K562 (cell line): Measurements from ENCODE around the gene FADS6. TPM values are rescaled to one million over a fixed set of nuclear protein-coding genes. Genes with fewer than 3 reads are reported as not detected.
A peak's percentile ranks its signal among the peaks of the same experiment; 100 is the strongest.

Experiments
- CTBP1 ChIP-seq: fragments of 450-650 bp; IDR thresholded peaks from 2 replicates; pipeline ENCODE4 v1.6.1; 2016; ENCODE audit warnings: borderline replicate concordance
- CXXC5 ChIP-seq: fragments of 250-450 bp; sonication (Bioruptor Pico); IDR thresholded peaks from 2 replicates; pipeline ENCODE4 v1.8.0; 2022; ENCODE audit warnings: inconsistent platforms, mild to moderate bottlenecking, moderate library complexity
- DDX20 ChIP-seq: fragments of 450-650 bp; IDR thresholded peaks from 2 replicates; pipeline ENCODE4 v1.6.1; 2016; ENCODE audit warnings: missing genetic modification characterization, low read depth, mild to moderate bottlenecking, missing compliant biosample characterization, moderate library complexity
- HNRNPL ChIP-seq: fragments of 200-400 bp; formaldehyde crosslinking; IDR thresholded peaks from 2 replicates; pipeline ENCODE4 v1.6.1; 2017; ENCODE audit warnings: low read depth, mild to moderate bottlenecking, low read length
- KLF16 ChIP-seq: IDR thresholded peaks from 2 replicates; pipeline ENCODE4 v1.6.1; 2016; ENCODE audit warnings: antibody characterized with exemption
- MBD2 ChIP-seq: sonication (generic); IDR thresholded peaks from 2 replicates; pipeline ENCODE4 v1.6.1; 2016; ENCODE audit warnings: low read depth, borderline replicate concordance
- RAD51 ChIP-seq: fragments of 450-650 bp; IDR thresholded peaks from 2 replicates; pipeline ENCODE4 v1.7.1; 2016; ENCODE audit warnings: low read depth, mild to moderate bottlenecking, borderline replicate concordance
- RBFOX2 ChIP-seq: fragments of 200-400 bp; formaldehyde crosslinking; IDR thresholded peaks from 2 replicates; pipeline ENCODE4 v1.6.1; 2017; ENCODE audit warnings: low read depth, mild to moderate bottlenecking, low read length, moderate library complexity
- TSC22D4 ChIP-seq: fragments of 450-650 bp; IDR thresholded peaks from 2 replicates; pipeline ENCODE4 v1.6.1; 2016; ENCODE audit warnings: missing genetic modification characterization, missing biosample characterization, control low read depth
- ZBTB49 ChIP-seq: sonication (generic); formaldehyde crosslinking; IDR thresholded peaks from 2 replicates; pipeline ENCODE4 v1.8.0; 2022; ENCODE audit warnings: missing genetic modification reagents, mild to moderate bottlenecking, borderline replicate concordance
- ZNF354B ChIP-seq: fragments of 250-450 bp; sonication (Bioruptor Pico); IDR thresholded peaks from 2 replicates; pipeline ENCODE4 v1.4.0; 2020
- polyA plus RNA-seq, 8 experiments: library from polyadenylated mRNA; depleted of rRNA in 4 of 8; stranded (reverse) in 5 of 8; unstranded in 3 of 8; fragments of >200 nt; fragmentation: Nextera tagmentation in 2 of 8; fragmentation: Illumina TruSeq in 1 of 8; extraction: Ambion mirVana in 2 of 8; extraction: Trizol in 1 of 8; gene quantifications; 2 replicates each; pipeline versions ENCODE4 v1.2.1 to v1.2.3, GENCODE V29; 2011 to 2014; ENCODE audit warnings: inconsistent platforms in 1 of 8, missing spikeins in 1 of 8
- total RNA-seq, 7 experiments: library from RNA; depleted of rRNA in 6 of 7; stranded (reverse); fragments of >200 nt in 6 of 7; fragmentation: Illumina TruSeq in 2 of 7; extraction: Trizol in 2 of 7; gene quantifications; 2 replicates each; pipeline versions ENCODE4 v1.2.1 to v1.2.3, GENCODE V29; 2011 to 2021; ENCODE audit warnings: low replicate concordance in 1 of 7
- TF ChIP-seq, protein P1 (sequence below): sonication (generic); formaldehyde crosslinking; IDR thresholded peaks from 2 replicates; pipeline ENCODE4 v1.8.0; 2022; ENCODE audit warnings: missing genetic modification reagents, mild to moderate bottlenecking, moderate library complexity, borderline replicate concordance
- TF ChIP-seq, protein P2 (sequence below), 2 experiments: IDR thresholded peaks; 2 replicates each; pipeline ENCODE4 v1.6.1; 2011; ENCODE audit warnings: borderline replicate concordance in 1 of 2, control low read depth in 1 of 2, low read depth in 1 of 2, low read length in 1 of 2, mild to moderate bottlenecking in 1 of 2, mixed read lengths in 1 of 2, moderate library complexity in 1 of 2; ENCODE audit not compliant: insufficient read depth in 1 of 2, insufficient read length in 1 of 2, poor library complexity in 1 of 2, severe bottlenecking in 1 of 2; ENCODE audit errors: extremely low read depth in 1 of 2
- TF ChIP-seq, protein P3 (sequence below): fragments of 250-450 bp; sonication (Bioruptor Pico); IDR thresholded peaks from 2 replicates; pipeline ENCODE4 v1.8.0; 2021; ENCODE audit warnings: moderate library complexity, mild to moderate bottlenecking, inconsistent platforms
- TF ChIP-seq, protein P4 (sequence below): fragments of 250-450 bp; sonication (Bioruptor Pico); IDR thresholded peaks from 2 replicates; pipeline ENCODE4 v1.9.0; 2021; ENCODE audit warnings: mild to moderate bottlenecking, inconsistent platforms
- TF ChIP-seq, protein P5 (sequence below): sonication (generic); formaldehyde crosslinking; IDR thresholded peaks from 2 replicates; pipeline ENCODE4 v1.5.0; 2020; ENCODE audit warnings: missing genetic modification reagents

FADS6 gene
- total and polyA plus RNA-seq, 9 of the 15 experiments (the other 6 are each of a cell fraction or from before 2014, with no cell fraction given), result 0.18 to 0.22 TPM; not detected in 7

GRCh38 chr17:74864866-74865395 lies 28.5 kb downstream of the FADS6 start (continued):
- TF ChIP-seq CXXC5 (CRISPR knock-in tag) (no peak), DDX20 (no peak), KLF16 (no peak), MBD2 (no peak), TSC22D4 (tag) (no peak), RAD51 (no peak), CTBP1 (peak; percentile 35; the same call in 1 of the 2 replicates), HNRNPL (no peak), RBFOX2 (no peak), ZBTB49 (CRISPR knock-in tag) (no peak), ZNF354B (CRISPR knock-in tag) (no peak)
- TF ChIP-seq, protein P1, sequence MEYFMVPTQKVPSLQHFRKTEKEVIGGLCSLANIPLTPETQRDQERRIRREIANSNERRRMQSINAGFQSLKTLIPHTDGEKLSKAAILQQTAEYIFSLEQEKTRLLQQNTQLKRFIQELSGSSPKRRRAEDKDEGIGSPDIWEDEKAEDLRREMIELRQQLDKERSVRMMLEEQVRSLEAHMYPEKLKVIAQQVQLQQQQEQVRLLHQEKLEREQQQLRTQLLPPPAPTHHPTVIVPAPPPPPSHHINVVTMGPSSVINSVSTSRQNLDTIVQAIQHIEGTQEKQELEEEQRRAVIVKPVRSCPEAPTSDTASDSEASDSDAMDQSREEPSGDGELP (CRISPR knock-in tag), result no peak
- TF ChIP-seq, protein P2, sequence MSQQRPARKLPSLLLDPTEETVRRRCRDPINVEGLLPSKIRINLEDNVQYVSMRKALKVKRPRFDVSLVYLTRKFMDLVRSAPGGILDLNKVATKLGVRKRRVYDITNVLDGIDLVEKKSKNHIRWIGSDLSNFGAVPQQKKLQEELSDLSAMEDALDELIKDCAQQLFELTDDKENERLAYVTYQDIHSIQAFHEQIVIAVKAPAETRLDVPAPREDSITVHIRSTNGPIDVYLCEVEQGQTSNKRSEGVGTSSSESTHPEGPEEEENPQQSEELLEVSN (IDR thresholded peaks at IDR 0.05; ENCODE audit: borderline replicate concordance in 1 of 2, extremely low read depth in 1 of 2, insufficient read depth in 1 of 2, insufficient read length in 1 of 2, low read depth in 1 of 2, low read length in 1 of 2, poor library complexity in 1 of 2, severe bottlenecking in 1 of 2), result no peak
- TF ChIP-seq, protein P3, sequence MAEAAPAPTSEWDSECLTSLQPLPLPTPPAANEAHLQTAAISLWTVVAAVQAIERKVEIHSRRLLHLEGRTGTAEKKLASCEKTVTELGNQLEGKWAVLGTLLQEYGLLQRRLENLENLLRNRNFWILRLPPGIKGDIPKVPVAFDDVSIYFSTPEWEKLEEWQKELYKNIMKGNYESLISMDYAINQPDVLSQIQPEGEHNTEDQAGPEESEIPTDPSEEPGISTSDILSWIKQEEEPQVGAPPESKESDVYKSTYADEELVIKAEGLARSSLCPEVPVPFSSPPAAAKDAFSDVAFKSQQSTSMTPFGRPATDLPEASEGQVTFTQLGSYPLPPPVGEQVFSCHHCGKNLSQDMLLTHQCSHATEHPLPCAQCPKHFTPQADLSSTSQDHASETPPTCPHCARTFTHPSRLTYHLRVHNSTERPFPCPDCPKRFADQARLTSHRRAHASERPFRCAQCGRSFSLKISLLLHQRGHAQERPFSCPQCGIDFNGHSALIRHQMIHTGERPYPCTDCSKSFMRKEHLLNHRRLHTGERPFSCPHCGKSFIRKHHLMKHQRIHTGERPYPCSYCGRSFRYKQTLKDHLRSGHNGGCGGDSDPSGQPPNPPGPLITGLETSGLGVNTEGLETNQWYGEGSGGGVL (CRISPR knock-in tag), result no peak
- TF ChIP-seq, protein P4, sequence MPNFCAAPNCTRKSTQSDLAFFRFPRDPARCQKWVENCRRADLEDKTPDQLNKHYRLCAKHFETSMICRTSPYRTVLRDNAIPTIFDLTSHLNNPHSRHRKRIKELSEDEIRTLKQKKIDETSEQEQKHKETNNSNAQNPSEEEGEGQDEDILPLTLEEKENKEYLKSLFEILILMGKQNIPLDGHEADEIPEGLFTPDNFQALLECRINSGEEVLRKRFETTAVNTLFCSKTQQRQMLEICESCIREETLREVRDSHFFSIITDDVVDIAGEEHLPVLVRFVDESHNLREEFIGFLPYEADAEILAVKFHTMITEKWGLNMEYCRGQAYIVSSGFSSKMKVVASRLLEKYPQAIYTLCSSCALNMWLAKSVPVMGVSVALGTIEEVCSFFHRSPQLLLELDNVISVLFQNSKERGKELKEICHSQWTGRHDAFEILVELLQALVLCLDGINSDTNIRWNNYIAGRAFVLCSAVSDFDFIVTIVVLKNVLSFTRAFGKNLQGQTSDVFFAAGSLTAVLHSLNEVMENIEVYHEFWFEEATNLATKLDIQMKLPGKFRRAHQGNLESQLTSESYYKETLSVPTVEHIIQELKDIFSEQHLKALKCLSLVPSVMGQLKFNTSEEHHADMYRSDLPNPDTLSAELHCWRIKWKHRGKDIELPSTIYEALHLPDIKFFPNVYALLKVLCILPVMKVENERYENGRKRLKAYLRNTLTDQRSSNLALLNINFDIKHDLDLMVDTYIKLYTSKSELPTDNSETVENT (CRISPR knock-in tag), result no peak
- TF ChIP-seq, protein P5, sequence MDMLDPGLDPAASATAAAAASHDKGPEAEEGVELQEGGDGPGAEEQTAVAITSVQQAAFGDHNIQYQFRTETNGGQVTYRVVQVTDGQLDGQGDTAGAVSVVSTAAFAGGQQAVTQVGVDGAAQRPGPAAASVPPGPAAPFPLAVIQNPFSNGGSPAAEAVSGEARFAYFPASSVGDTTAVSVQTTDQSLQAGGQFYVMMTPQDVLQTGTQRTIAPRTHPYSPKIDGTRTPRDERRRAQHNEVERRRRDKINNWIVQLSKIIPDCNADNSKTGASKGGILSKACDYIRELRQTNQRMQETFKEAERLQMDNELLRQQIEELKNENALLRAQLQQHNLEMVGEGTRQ (CRISPR knock-in tag), result no peak
